HG03025 (cell line): ENCODE measurements around the gene SIX3.

Experiments
- ATAC-seq: cut with Tn5 transposase; IDR thresholded peaks from one replicate; pipeline ENCODE4 v1.9.1; 2021; ENCODE audit warnings: mild to moderate bottlenecking, moderate library complexity; ENCODE audit not compliant: unreplicated experiment, low FRiP score

The SIX3 gene

DNA sequence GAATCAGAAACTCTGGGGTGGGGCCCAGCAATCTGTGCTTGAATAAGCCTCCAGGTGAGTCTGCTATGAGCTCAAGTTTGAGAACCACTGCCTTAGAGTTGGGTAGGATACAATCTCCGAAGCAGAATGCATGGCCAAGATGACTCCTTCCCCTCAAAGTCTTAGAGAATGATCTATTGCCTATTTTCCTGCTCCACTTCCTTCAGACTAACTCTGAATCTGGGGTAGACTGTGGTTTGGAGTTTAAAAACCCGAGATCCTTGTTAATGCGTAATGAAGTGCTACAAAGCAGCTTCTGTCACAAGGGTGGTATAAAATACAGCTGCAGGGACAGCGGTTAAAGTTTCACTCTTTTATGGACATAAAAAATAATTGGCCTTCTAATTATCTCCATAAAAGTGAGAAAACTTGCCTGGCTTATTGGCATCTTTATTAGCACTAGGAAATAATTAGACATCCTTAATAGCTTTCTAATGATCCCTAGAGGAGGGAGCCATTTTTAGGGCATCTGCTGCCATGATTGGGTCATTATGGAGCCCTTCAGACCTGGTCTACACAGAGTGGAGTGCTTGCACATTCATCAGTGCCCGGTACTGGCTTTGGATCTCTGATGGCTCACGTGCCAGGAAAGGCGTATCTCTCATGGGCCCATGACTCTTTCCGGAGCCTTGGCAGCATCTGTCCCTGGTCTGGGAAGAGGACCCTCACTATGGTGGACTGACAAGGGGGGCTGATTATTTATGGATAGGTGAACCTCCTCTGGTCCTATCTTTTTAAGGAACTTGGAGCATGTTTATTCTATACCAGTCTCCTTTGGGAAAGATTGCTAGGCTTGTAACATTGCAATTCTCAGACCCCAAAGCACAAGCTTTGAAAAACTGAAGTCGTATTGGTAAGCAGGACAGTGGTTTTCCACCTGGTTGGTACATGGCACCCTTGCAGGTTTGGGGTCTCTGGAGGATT, 39.5 kb downstream of the SIX3 start:
- no peak for ATAC-seq

DNA sequence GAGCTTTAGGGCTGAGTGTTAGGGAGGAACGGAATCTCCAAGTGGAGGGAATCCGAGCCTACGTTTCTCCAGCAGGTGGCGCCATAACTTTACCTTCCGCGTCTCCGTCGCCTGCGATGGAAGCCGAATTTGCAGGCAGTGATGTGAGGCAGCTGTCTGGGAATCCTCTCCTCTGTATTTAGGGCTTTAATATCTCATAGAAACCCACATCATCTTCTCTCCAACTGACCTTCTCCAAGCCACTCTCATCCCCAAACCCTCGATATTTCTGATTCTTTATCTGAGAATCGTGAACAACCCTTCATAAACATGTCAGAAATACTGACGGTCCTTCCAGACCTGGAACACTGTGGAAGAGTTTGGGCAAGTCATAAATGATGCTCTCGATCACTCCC, 40.2 kb downstream of the SIX3 start:
- ATAC-seq = no peak

DNA sequence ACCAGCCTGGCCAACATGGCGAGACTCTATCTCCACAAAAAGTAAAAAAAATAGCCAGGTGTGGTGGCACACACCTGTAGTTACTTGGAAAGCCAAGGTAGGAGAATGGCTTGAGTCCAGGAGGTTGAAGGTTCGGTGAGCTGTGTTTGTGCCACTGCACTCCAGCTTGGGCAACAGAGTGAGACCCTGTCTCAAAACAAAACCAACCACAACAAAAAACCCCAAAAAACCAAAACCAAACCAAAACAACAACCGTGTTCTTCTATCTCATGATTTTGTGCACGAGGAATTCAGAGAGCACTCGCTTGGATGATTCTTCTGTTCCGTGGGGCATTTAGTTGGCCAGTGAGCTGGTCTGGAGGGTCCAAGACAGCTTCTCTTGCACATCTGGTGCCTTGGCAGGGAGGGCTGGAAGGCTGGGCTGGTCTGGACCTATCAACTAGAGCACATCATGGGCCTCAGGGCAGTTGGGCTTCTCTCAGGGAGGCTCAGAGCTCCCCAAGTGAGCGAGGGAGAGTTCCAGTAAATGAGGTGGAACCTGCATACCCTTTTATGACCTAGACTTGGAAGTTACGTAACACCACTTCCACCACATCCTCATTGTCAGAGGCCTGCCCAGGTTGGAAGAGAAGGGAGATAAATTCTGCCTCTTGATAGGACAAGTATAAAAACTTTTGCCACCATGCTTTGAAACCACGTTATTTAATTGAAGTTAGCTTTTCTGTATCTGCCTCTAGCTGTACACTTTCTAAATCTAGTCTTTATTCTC, 42.5 kb downstream of the SIX3 start:
- no peak for ATAC-seq

DNA sequence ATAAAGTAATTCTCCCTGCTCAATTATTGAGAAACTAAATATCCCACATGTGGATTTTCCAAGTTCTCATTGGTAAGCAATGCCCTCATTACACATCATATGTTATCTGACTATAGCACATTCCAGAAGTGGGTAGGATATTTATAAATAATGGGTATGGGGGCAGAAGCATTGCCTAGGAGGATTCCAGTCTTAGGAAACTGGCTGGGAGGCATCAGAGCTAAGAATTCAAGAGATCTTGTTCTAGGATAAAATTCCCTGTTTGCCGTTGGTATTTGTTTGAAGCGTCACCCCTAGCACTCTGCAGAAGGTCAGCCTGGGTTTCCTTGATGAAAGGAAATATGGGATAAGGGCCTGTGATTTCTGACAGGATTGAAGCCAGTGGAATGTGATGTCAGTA, 47.7 kb downstream of the SIX3 start:
- no peak for ATAC-seq

DNA sequence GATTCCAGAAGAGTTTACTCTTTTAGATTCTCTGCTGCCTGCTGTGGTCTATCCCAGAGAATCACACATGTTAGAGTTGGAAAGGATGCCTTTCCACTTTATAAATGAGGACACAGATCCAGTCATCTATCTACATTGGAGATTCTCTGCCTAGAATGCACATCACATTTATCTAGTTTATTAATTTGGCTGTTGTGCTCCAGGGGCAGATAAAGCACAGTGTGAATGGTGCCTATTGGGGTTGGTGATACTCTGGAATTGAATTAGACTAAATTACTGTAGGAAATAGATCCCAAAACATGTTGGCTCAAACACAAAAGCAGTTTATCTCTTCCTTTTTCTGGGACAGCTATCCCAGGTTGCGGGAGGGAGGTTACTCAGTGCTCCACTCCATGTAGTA, 52.9 kb downstream of the SIX3 start:
- no peak for ATAC-seq
